GM12892 (cell line): ENCODE data around the gene ACAP3.

Source experiments
- POLR2A ChIP-seq: IDR thresholded peaks from 2 replicates; pipeline ENCODE4 v1.6.1; 2011; ENCODE audit warnings: low read depth, low read length, control low read depth
- POLR2AphosphoS5 ChIP-seq: IDR thresholded peaks from 2 replicates; pipeline ENCODE4 v1.6.1; 2011; ENCODE audit warnings: low read depth, low read length, control low read depth
- TAF1 ChIP-seq: IDR thresholded peaks from 2 replicates; pipeline ENCODE4 v1.6.1; 2011; ENCODE audit warnings: low read depth, mild to moderate bottlenecking, control low read depth, low read length, borderline replicate concordance

DNA sequence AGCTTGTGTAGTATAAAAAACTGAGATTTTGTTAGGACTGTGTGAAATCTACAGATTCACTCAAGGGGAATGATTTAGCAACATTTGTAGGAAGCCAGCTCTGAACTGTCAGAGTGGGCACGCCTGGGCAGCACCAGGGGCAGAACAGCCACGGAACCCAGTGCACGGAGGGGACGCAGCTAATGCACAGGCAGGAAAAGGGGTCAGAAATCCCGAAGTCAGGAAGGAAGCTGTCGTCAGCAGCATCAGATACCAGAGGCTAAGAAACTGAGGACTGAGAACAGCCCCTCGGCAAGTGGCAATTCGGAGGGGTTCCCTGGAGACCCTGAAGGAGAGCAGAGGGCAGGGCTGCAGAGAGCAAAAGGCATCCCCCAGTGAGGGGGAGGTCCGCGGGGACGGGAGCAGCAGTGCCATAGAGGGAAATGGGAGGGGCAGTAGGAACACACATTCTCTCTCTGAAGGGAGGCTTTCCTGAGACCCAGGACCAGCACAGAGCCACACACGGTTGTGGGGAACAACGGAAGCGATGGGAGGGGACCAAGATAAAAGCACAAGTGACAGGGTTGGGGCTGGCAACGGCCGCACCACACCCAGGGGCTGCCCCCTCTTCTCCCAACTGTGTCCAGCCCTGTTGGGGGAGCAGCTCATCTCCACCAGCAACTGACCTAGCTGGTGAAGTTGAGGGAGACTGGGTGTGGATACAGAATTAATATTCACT lies 46.7 kb downstream of the ACAP3 start:
- TF ChIP-seq POLR2A (no peak), POLR2AphosphoS5 (no peak), TAF1 (no peak)
